Body of pancreas (tissue), 4 donors: ENCODE results near the gene CSF3. TPM values are rescaled to one million over a fixed set of nuclear protein-coding genes. Genes with fewer than 3 reads are reported as not detected.

ENCODE experiments used
- ATAC-seq: fragments of 150-250 bp; one replicate; pipeline ENCODE4 v1.9.1; 2016
- DNase-seq, 4 donors: peaks; one replicate each; pipeline ENCODE4 v3.0.0-alpha.2; 2019
- H3K27ac ChIP-seq, 4 donors: fragments of 200-600 bp; sonication (generic); 1 replicate in 3 of 4; 2 replicates in 1 of 4; pipeline versions ENCODE4 v1.5.1 to v1.6.1; 2016 to 2019; ENCODE audit warnings: mild to moderate bottlenecking in 1 of 4, mixed read lengths in 1 of 4, moderate library complexity in 1 of 4
- H3K27me3 ChIP-seq, 2 donors: fragments of 200-600 bp; sonication (generic); one replicate each; pipeline ENCODE4 v1.6.0; 2016; ENCODE audit warnings: mild to moderate bottlenecking in 1 of 2
- H3K36me3 ChIP-seq, 2 donors: fragments of 200-600 bp; sonication (generic); replicated peaks in 1 of 2; 2 replicates each; pipeline ENCODE4 v1.5.1; 2016; ENCODE audit warnings: low read depth in 2 of 2; ENCODE audit not compliant: insufficient read depth in 1 of 2
- H3K4me1 ChIP-seq: fragments of 200-600 bp; sonication (generic); one replicate; pipeline ENCODE4 v1.6.0; 2016
- H3K4me3 ChIP-seq, 2 donors: fragments of 200-600 bp; sonication (generic); 1 replicate in 1 of 2; 2 replicates in 1 of 2; pipeline ENCODE4 v1.5.1; 2016 to 2019
- H3K9me3 ChIP-seq, 3 donors: fragments of 200-600 bp; sonication (generic); 1 replicate in 2 of 3; 2 replicates in 1 of 3; pipeline ENCODE4 v1.5.1; 2016
- CTCF ChIP-seq, 7 experiments: fragments of 450-650 bp in 4 of 7; fragments of 200-600 bp in 3 of 7; sonication (generic) in 3 of 7; IDR thresholded peaks; one replicate each; pipeline ENCODE4 v1.5.1; 2016 to 2019; ENCODE audit warnings: antibody characterized with exemption in 7 of 7
- POLR2A ChIP-seq, 3 donors: fragments of 450-650 bp; IDR thresholded peaks; one replicate each; pipeline ENCODE4 v1.6.1; 2016; ENCODE audit warnings: antibody characterized with exemption in 3 of 3, mild to moderate bottlenecking in 2 of 3
- WGBS, 2 donors: methylation state at CpG; one replicate each; pipeline ENCODE4 v1.1.5; 2017; 5-methylcytosine and 5-hydroxymethylcytosine counted together
- intact Hi-C: fragments of 100-400 bp; cut with DNase I; formaldehyde crosslinking; loops from one replicate; pipeline ENCODE4 v1.15.1; 2023
- total RNA-seq, 2 donors: library from RNA; depleted of rRNA; stranded (reverse); fragments of >200 nt; gene quantifications; one replicate each; pipeline ENCODE4 v1.1.0, GENCODE V29; 2016

CSF3 gene
- total RNA-seq, 2 donors from 2014 or later: 0.78 to 1.6 TPM

- peaks cover 0 to 11% of the 10 kb centered on the region in 2 donors for H3K36me3 ChIP-seq
- WGBS, 2 donors: 85 to 88% methylated on average over 14 to 23 of the region's 24 CpGs
- H3K27me3 ChIP-seq: no peaks in the 10 kb centered on the region
- H3K4me1 ChIP-seq: peaks cover 25% of the 10 kb centered on the region
- no peaks in the 10 kb centered on the region for H3K9me3 ChIP-seq
- no peak for TF ChIP-seq POLR2A (IDR thresholded peaks at IDR 0.05)
- no peak for TF ChIP-seq CTCF (IDR thresholded peaks at IDR 0.05)
- no peak for ATAC-seq
- DNase-seq: peak in 1 of 4 donors; percentile 31
- intact Hi-C loops: loop anchor here (10.0 kb wide), 2 partner anchors 145 to 275 kb away; no protein-coding TSS in a partner anchor
- H3K27ac ChIP-seq: no peak overlapping the region
- no peak overlapping the region for H3K4me3 ChIP-seq
Observed at GRCh38 chr17:40019140-40019991, 4.1 kb downstream of the CSF3 start.

DNA sequence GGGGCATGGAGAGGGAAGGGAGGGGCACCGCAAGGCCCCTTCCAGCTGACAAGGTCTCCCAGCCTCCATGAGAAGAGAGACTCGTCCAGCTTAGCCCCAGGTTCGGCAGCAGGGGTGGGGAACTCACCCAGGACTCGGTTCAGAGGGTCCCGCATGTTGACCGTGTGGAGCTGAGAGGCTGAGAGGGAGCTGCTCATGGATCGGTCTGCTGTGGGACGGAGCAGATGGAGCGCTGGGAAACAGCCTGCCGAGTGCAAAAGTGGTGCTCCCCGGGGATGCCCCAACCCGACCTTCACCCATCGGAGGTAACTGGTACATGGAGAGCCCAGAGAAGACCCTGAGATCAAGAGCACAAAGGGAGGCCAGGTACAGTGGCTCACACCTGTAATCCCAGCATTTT, 4.9 kb downstream of the CSF3 start:
- no peak for DNase-seq
- TF ChIP-seq CTCF (IDR thresholded peaks at IDR 0.05) (no peak), POLR2A (IDR thresholded peaks at IDR 0.05) (no peak)
- H3K9me3 ChIP-seq: no peaks in the 10 kb centered on the region
- no peaks in the 10 kb centered on the region for H3K27me3 ChIP-seq
- H3K4me3 ChIP-seq: no peak overlapping the region
- intact Hi-C loops: no loop called here
- H3K27ac ChIP-seq: no peak overlapping the region
- peaks cover 17% of the 10 kb centered on the region for H3K4me1 ChIP-seq
- ATAC-seq: no peak
- peaks cover 0 to 14% of the 10 kb centered on the region in 2 donors for H3K36me3 ChIP-seq
- WGBS, 2 donors: 92 to 94% methylated on average over 13 of the region's 13 CpGs

GRCh38 chr17:40021451-40021971, 6.3 kb downstream of the CSF3 start:
- no peaks in the 10 kb centered on the region for H3K9me3 ChIP-seq
- peaks cover 0 to 20% of the 10 kb centered on the region in 2 donors for H3K36me3 ChIP-seq
- H3K27ac ChIP-seq: no peak overlapping the region
- ATAC-seq: no peak
- no peak for TF ChIP-seq POLR2A (IDR thresholded peaks at IDR 0.05)
- TF ChIP-seq CTCF (IDR thresholded peaks at IDR 0.05): no peak
- intact Hi-C loops: no loop called here
- H3K27me3 ChIP-seq: no peaks in the 10 kb centered on the region
- no peak for DNase-seq
- H3K4me3 ChIP-seq: no peak overlapping the region
- 75 to 94% methylated on average over 4 to 9 of the region's 9 CpGs for WGBS, 2 donors
- peaks cover 15% of the 10 kb centered on the region for H3K4me1 ChIP-seq

DNA sequence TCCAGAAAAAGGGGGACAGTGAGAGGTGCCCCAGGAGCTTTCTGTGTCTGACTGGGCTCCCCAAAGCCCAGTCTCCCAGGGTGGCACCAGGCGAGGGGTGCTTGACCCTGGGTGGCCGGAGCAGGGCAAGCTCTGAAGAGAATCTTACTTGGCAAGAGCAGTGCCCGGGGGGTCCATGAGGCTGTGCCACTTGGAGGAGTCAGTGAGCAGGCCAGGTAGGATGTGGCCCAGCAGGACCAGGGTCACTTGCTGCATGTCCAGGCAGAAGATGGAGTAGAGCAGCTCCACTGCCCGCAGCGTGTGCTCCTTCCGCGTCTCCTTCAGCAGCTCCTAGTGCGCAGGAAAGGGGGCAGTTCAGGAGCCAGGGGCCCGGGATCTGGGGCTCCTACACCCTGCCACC, 7.3 kb downstream of the CSF3 start:
- Histone ChIP-seq H3K36me3 (peaks cover 0 to 20% of the 10 kb centered on the region in 2 donors), H3K9me3 (no peaks in the 10 kb centered on the region), H3K27me3 (no peaks in the 10 kb centered on the region), H3K4me1 (peaks cover 23% of the 10 kb centered on the region), H3K27ac (no peak overlapping the region), H3K4me3 (no peak overlapping the region)
- intact Hi-C loops: no loop called here
- TF ChIP-seq POLR2A (IDR thresholded peaks at IDR 0.05) (no peak), CTCF (IDR thresholded peaks at IDR 0.05) (no peak)
- no peak for ATAC-seq
- no peak for DNase-seq
- WGBS, 2 donors: 80 to 97% methylated on average over 1 to 6 of the region's 9 CpGs
